GM12872 (cell line): ENCODE results near the gene PARVB.
A peak's percentile ranks its signal among the peaks of the same experiment; 100 is the strongest.

Experiments used
- TF ChIP-seq, protein P1 (sequence below): IDR thresholded peaks from 3 replicates; pipeline ENCODE4 v1.5.1; 2011; ENCODE audit warnings: low read depth, mild to moderate bottlenecking, low read length, moderate library complexity; ENCODE audit not compliant: insufficient read depth

PARVB gene

DNA sequence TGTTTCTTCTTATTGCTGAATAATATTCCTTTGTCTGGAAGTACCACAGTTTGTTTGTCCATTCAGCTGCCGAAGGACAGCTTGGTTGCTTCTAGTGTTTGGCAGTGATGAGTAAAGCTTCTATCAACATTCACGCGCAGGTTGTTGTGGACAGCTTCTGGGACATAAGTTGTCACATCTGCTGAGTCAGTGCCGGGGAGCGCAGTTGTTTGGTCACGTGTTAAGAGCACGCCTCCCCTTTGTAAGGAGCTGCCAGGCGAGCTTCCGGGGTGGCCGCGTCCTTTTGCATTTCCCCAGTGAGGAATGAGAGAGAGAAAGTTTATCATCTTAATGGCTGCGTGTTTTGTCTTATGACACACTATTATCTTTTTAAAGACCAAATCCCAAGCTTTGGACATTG, 38.6 kb upstream of the PARVB start:
- TF ChIP-seq, protein P1, sequence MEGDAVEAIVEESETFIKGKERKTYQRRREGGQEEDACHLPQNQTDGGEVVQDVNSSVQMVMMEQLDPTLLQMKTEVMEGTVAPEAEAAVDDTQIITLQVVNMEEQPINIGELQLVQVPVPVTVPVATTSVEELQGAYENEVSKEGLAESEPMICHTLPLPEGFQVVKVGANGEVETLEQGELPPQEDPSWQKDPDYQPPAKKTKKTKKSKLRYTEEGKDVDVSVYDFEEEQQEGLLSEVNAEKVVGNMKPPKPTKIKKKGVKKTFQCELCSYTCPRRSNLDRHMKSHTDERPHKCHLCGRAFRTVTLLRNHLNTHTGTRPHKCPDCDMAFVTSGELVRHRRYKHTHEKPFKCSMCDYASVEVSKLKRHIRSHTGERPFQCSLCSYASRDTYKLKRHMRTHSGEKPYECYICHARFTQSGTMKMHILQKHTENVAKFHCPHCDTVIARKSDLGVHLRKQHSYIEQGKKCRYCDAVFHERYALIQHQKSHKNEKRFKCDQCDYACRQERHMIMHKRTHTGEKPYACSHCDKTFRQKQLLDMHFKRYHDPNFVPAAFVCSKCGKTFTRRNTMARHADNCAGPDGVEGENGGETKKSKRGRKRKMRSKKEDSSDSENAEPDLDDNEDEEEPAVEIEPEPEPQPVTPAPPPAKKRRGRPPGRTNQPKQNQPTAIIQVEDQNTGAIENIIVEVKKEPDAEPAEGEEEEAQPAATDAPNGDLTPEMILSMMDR: no peak

DNA sequence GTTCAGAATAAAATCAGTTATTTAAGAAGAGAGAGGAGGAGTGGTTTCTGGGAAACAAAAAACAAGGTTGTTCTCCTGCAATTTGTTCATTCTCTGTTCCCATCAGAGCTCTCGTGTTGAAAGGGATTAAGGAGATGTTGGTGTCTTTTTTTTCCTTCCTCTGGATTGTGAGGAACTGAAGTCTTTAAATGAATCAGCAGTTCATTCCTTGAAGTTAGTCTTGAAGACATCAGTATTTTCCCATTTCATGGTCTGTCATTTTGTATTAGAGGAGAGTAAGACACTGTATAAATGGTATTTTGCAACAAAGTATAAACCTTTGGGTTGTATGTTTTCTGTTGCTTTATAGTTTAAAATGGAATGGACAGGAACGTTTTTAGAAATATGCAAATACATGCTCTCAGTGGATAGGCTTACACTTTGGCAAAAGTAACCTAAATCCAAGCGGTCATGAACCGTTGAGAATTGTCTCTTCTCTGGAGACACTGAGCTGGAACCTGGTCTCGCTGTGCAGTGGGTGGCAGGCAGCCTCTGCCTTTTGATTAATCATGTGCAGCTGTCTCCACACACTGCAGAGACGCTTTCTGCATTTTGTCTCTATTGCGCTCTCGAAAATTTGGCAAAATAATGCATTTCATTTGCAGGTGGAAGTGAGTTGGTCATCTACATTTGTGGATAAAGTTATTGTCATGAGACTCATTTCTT, 35.8 kb upstream of the PARVB start:
- TF ChIP-seq, protein P1: no peak

DNA sequence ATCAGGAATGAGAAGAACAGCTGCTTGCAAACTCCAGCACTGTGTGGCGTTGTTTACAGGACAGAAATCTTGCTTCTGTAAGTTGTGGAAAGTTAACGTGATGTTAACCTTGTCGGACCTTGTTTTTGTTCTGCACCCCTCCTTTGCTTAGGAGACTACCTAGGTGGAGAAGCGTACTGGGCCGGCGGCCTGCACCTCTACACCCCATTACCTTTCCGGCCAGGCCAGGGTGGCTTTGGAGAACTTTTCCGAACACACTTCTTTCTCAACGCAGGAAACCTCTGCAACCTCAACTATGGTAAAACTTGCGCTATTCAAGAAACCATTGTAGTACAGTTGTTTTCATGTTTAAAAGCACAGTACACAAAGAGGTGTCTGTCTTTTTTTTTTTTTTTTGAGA, 35.1 kb upstream of the PARVB start:
- TF ChIP-seq, protein P1: no peak

DNA sequence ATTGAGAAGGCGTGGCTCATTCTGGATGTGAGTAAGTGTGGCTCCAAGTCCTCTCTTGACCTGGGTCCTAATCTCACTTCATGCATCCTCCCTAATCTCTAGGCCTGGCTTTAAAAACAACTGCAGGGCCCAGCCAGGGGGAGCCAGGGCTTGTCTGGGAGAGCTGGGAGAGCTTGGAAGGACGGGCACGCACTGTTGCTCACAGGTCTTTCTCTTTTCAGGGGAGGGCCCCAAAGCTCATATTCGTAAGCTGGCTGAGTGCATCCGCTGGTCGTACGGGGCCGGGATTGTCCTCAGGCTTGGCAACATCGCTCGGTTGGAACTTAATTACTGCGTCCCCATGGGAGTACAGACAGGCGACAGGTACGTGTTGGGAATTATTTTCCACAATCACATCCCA, 34.1 kb upstream of the PARVB start:
- TF ChIP-seq, protein P1: no peak

DNA sequence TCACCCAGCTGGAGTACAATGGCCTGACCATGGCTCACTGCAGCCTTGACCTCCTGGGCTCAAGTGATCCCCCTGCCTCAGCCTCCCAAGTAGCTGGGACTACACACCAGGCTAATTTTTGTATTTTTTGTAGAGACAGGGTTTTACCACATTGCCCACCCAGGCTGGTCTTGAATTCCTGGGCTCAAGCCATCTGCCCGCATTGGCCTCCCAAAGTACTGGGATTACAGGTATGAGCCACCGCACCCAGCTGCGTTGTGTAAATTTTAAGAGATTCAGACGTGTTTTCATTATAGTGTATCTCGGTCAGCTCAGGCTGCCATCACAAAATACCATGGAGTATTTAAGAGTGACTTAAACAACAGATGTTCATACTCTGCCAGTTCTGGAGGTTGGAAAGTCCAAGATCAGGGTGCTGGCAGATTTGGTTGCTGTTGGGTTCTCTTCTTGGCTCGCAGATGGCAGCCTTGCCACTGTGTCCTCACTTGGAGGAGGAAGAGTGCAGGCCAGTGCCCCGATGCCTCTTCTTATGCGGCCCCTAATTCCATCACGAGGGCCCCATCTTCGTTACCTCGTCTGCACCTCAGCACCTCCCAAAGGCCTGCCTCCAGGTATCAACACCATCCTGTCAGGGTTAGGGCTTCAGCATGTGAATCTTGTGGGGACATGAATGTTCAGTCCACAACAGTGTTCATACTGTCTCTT, 32.6 kb upstream of the PARVB start:
- TF ChIP-seq, protein P1: no peak

DNA sequence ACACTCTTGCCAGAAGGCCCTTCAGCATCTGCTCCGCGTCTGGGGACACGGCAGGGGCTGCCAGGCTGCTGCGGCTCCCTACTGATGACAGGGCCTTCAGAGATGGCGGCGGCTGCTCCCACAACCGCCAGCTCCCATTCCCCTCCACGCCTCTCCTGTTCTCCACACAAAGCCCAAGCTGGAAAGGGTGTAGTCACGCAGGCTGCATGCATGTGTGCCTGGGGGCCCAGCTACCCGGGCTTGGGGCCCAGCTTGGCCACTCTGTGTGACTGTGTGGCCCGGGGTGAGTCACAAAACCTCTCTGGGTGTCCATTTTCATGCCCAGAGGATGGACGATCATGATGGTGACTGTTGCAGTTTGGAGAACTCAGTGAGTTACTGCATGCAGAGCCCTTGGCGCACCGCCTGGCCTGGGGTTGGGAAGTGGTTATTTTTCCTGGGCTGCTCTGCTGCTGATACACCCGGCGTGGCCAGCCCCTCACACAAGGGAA, 31.7 kb upstream of the PARVB start:
- TF ChIP-seq, protein P1: no peak

DNA sequence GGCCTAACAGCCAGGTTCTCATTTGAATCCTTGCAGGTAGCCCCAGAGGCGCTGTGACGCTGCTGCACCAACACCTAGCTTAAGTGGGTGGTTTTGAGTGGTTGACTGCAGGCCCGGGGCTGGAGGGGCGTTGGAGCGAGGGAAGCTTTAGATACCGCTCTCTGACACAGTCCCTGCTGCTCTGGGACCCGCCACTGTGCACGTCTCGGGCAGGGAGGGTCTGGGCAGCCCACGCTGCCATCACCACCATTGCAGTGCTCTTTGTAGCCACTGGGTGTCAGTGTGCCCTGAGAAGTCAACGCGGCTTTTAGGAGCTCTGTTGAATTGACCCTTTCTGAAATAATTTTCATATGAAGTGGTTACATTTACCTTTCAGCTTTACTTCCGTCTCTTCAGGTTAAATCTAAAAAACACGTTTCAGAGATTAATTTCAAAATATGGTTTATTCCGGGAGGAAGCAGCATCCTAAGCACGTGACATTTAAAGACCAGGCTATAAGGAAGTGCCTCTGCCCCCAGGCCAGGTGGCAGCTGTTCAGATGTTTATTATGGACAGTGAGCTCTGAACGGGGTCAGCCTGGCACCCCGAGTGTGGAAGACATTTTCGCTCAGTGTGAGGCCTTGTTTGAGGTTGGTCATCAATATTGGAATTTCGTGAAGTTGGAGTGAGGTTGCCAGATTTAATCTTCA, 30.9 kb upstream of the PARVB start:
- TF ChIP-seq, protein P1: peak; percentile 95
